Astrocyte (in vitro differentiated cells and primary cell): ENCODE data around the gene PKD1. TPM values are rescaled to one million over a fixed set of nuclear protein-coding genes. Genes with fewer than 3 reads are reported as not detected.

ENCODE experiments used
- DNase-seq: peaks from one replicate; pipeline ENCODE4 v3.0.0-alpha.2; 2010; ENCODE audit warnings: low read depth
- FAIRE-seq: peaks from 2 replicates; lab custom pipeline; 2011; peaks lifted over from hg19 to GRCh38; lab: Jason Lieb, UNC
- H2AFZ ChIP-seq: 2 replicates; pipeline ENCODE4 v1.6.0; 2012; ENCODE audit warnings: low read depth, low read length, inconsistent platforms
- H3K27ac ChIP-seq: 2 replicates; pipeline ENCODE4 v1.5.1; 2011; ENCODE audit warnings: low read depth, low read length, inconsistent platforms
- H3K27me3 ChIP-seq: 2 replicates; pipeline ENCODE4 v1.6.0; 2011; ENCODE audit warnings: low read length, inconsistent platforms; ENCODE audit not compliant: insufficient read depth
- H3K36me3 ChIP-seq: 2 replicates; pipeline ENCODE4 v1.5.1; 2011; ENCODE audit warnings: low read length, inconsistent platforms; ENCODE audit not compliant: insufficient read depth
- H3K4me1 ChIP-seq: 2 replicates; pipeline ENCODE4 v1.5.1; 2011; ENCODE audit warnings: low read length, inconsistent platforms; ENCODE audit not compliant: insufficient read depth
- H3K4me2 ChIP-seq: 2 replicates; pipeline ENCODE4 v1.6.0; 2012; ENCODE audit warnings: low read length, inconsistent platforms
- H3K4me3 ChIP-seq: 2 replicates; pipeline ENCODE4 v1.5.1; 2011; ENCODE audit warnings: low read depth, mild to moderate bottlenecking, low read length, inconsistent platforms; ENCODE audit not compliant: insufficient read depth
- H3K79me2 ChIP-seq: 2 replicates; pipeline ENCODE4 v1.6.0; 2012; ENCODE audit warnings: mild to moderate bottlenecking, low read length, inconsistent platforms; ENCODE audit not compliant: insufficient read depth
- H3K9ac ChIP-seq: 2 replicates; pipeline ENCODE4 v1.6.0; 2012; ENCODE audit warnings: mild to moderate bottlenecking, low read length, inconsistent platforms
- H3K9me3 ChIP-seq: 2 replicates; pipeline ENCODE4 v1.5.1; 2012; ENCODE audit warnings: low read depth, mild to moderate bottlenecking, low read length, inconsistent platforms; ENCODE audit not compliant: insufficient read depth
- H4K20me1 ChIP-seq: 2 replicates; pipeline ENCODE4 v1.6.0; 2012; ENCODE audit warnings: low read length, inconsistent platforms; ENCODE audit not compliant: insufficient read depth
- H3K27ac Mint-ChIP-seq: one replicate; pipeline ENCODE4 v1.8.0; 2021; ENCODE audit warnings: mild to moderate bottlenecking, mixed read lengths; ENCODE audit not compliant: unreplicated experiment
- H3K27me3 Mint-ChIP-seq: one replicate; pipeline ENCODE4 v1.8.0; 2021; ENCODE audit warnings: low read depth, mixed read lengths; ENCODE audit not compliant: unreplicated experiment
- H3K36me3 Mint-ChIP-seq: one replicate; pipeline ENCODE4 v1.8.0; 2021; ENCODE audit warnings: low read depth, mixed read lengths; ENCODE audit not compliant: unreplicated experiment
- H3K4me1 Mint-ChIP-seq: one replicate; pipeline ENCODE4 v1.8.0; 2021; ENCODE audit warnings: low read depth, mixed read lengths; ENCODE audit not compliant: unreplicated experiment
- H3K4me3 Mint-ChIP-seq: one replicate; pipeline ENCODE4 v1.8.0; 2021; ENCODE audit warnings: mild to moderate bottlenecking, moderate library complexity, mixed read lengths; ENCODE audit not compliant: unreplicated experiment
- H3K9me3 Mint-ChIP-seq: one replicate; pipeline ENCODE4 v1.8.0; 2021; ENCODE audit warnings: mild to moderate bottlenecking, mixed read lengths; ENCODE audit not compliant: unreplicated experiment
- EZH2 ChIP-seq: IDR thresholded peaks from 2 replicates; pipeline ENCODE4 v1.6.1; 2012; ENCODE audit warnings: mild to moderate bottlenecking, low read length, inconsistent platforms; ENCODE audit not compliant: insufficient read depth
- total RNA-seq: library from RNA; stranded (reverse); gene quantifications from 2 replicates; pipeline ENCODE4 v1.2.1, GENCODE V29; 2021
- TF ChIP-seq, protein P1 (sequence below): IDR thresholded peaks from 2 replicates; pipeline ENCODE4 v1.5.1; 2011; ENCODE audit warnings: low read depth, mild to moderate bottlenecking, inconsistent platforms, low read length, moderate library complexity; ENCODE audit not compliant: insufficient read depth

The PKD1 gene
- total RNA-seq, 1 donor from 2014 or later, result 112 TPM

DNA sequence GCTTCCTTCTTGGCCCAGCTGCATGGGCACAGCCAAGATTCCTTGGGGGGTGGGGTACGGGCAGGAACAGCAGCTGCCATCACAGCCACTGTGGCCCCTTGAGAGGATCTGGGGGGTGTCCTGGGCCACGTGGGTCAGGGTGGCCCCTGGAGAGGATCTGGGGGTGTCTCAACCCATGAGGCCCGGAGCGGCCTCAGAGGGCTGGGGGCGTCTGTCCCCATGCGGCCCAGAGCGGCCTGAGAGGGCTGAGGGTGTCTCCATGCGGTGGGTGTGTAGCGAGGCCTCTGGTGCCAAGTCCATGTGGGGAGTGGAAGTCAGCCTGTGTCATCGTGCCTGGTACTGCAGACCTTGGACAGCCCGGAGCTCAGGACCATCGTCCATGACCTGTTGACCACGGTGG lies 74.2 kb downstream of the PKD1 start:
- peaks cover 7% of the 10 kb centered on the region for H3K36me3 ChIP-seq
- no peak overlapping the region for H3K4me2 ChIP-seq
- H3K9me3 ChIP-seq, result no peaks in the 10 kb centered on the region
- no peak overlapping the region for H2AFZ ChIP-seq
- no peaks in the 10 kb centered on the region for H3K79me2 ChIP-seq
- Mint-ChIP-seq H3K9me3 (no peaks in the 10 kb centered on the region), H3K27ac (no peak overlapping the region), H3K4me1 (no peaks in the 10 kb centered on the region), H3K36me3 (peaks cover 11% of the 10 kb centered on the region), H3K4me3 (no peak overlapping the region), H3K27me3 (no peaks in the 10 kb centered on the region)
- no peak for FAIRE-seq
- no peak for DNase-seq
- H3K9ac ChIP-seq, result no peak overlapping the region
- H3K27me3 ChIP-seq, result no peaks in the 10 kb centered on the region
- TF ChIP-seq, protein P1, sequence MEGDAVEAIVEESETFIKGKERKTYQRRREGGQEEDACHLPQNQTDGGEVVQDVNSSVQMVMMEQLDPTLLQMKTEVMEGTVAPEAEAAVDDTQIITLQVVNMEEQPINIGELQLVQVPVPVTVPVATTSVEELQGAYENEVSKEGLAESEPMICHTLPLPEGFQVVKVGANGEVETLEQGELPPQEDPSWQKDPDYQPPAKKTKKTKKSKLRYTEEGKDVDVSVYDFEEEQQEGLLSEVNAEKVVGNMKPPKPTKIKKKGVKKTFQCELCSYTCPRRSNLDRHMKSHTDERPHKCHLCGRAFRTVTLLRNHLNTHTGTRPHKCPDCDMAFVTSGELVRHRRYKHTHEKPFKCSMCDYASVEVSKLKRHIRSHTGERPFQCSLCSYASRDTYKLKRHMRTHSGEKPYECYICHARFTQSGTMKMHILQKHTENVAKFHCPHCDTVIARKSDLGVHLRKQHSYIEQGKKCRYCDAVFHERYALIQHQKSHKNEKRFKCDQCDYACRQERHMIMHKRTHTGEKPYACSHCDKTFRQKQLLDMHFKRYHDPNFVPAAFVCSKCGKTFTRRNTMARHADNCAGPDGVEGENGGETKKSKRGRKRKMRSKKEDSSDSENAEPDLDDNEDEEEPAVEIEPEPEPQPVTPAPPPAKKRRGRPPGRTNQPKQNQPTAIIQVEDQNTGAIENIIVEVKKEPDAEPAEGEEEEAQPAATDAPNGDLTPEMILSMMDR, result no peak
- TF ChIP-seq EZH2, result no peak
- H4K20me1 ChIP-seq, result peaks cover 13% of the 10 kb centered on the region
- no peak overlapping the region for H3K27ac ChIP-seq
- H3K4me3 ChIP-seq, result no peak overlapping the region
- no peaks in the 10 kb centered on the region for H3K4me1 ChIP-seq

DNA sequence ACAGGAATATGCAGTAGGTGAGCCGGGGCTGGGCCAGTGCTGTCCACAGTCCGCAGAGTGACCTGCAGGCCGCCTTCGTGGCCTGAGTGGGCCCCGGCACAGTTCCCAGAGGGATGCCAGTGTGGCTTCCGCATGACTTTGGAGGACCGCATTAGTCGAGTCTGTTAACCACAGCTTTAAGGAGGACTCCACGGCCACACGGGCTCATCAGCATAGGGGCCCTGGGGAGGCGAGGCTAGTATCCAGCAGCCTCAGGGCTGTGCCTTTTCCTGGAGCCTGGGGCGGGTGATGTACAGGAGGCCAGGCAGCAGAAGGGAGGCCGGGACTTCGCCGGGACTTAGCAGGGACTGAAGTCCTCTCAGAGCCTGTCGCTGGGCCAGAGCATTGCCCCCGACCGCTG lies 74.7 kb downstream of the PKD1 start:
- Mint-ChIP-seq H3K27me3 (no peaks in the 10 kb centered on the region), H3K27ac (no peak overlapping the region), H3K36me3 (peaks cover 10% of the 10 kb centered on the region), H3K4me3 (no peak overlapping the region), H3K4me1 (no peaks in the 10 kb centered on the region), H3K9me3 (no peaks in the 10 kb centered on the region)
- Histone ChIP-seq H3K4me3 (no peak overlapping the region), H3K9me3 (no peaks in the 10 kb centered on the region), H3K27ac (no peak overlapping the region), H3K9ac (no peak overlapping the region), H3K27me3 (no peaks in the 10 kb centered on the region), H3K4me2 (no peak overlapping the region), H3K36me3 (peaks cover 3% of the 10 kb centered on the region), H4K20me1 (peaks cover 15% of the 10 kb centered on the region), H2AFZ (no peak overlapping the region), H3K79me2 (no peaks in the 10 kb centered on the region), H3K4me1 (peaks cover 2% of the 10 kb centered on the region)
- no peak for DNase-seq
- TF ChIP-seq, protein P1, result no peak
- TF ChIP-seq EZH2, result no peak
- no peak for FAIRE-seq

DNA sequence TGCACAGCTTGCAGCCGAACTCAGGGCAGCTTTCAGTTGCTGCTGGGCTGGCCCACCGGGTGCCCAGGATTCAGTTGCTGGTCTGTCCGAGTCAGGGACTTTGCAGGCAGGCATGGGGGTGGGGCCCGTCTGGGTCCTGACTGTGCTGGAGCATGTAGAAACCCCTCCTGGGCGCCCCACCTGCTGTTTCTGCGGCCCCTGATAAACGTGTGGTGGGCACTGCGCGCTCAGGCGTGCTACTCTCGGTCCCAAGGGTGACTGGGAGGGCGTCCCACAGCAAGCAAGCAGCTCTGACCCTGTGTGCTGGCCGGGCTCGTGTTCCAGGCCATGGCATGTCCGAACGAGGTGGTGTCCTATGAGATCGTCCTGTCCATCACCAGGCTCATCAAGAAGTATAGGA lies 75.4 kb downstream of the PKD1 start:
- Histone ChIP-seq H3K4me1 (peaks cover 3% of the 10 kb centered on the region), H3K79me2 (no peaks in the 10 kb centered on the region), H3K4me2 (no peak overlapping the region), H3K9ac (no peak overlapping the region), H3K4me3 (no peak overlapping the region), H3K27me3 (no peaks in the 10 kb centered on the region), H4K20me1 (peaks cover 15% of the 10 kb centered on the region), H3K27ac (no peak overlapping the region), H2AFZ (no peak overlapping the region), H3K9me3 (no peaks in the 10 kb centered on the region), H3K36me3 (no peaks in the 10 kb centered on the region)
- no peak for FAIRE-seq
- H3K36me3 Mint-ChIP-seq, result peaks cover 9% of the 10 kb centered on the region
- TF ChIP-seq EZH2, result no peak
- TF ChIP-seq, protein P1, result no peak
- H3K4me1 Mint-ChIP-seq, result no peaks in the 10 kb centered on the region
- H3K27ac Mint-ChIP-seq, result no peak overlapping the region
- H3K4me3 Mint-ChIP-seq, result no peak overlapping the region
- no peaks in the 10 kb centered on the region for H3K27me3 Mint-ChIP-seq
- DNase-seq, result no peak
- no peaks in the 10 kb centered on the region for H3K9me3 Mint-ChIP-seq
